Measurements from ENCODE around the gene ADARB1.
"Not testable (repeated sequence)": the region's sequence is repeated elsewhere in the genome, so short reads cannot be mapped to it uniquely, and the experiment has no call there.

The ADARB1 gene

GRCh38 chr21:45137612-45137937, 63.2 kb downstream of the ADARB1 start:
- Histone ChIP-seq H3K36me3 (ENCODE audit: control insufficient read depth, insufficient read depth, low read length) (no peaks in the 10 kb centered on the region), H3K4me3 (replicated peaks; ENCODE audit: low read depth, low read length) (no peak overlapping the region), H3K27me3 (replicated peaks; ENCODE audit: control insufficient read depth, insufficient read depth, low read length) (no peaks in the 10 kb centered on the region; the same call in 1 of the 2 replicates)
- no peak for DNase-seq (ENCODE audit: extremely low read depth, insufficient read length)
- TF ChIP-seq CTCF (IDR thresholded peaks at IDR 0.05; ENCODE audit: insufficient read depth, low read length, poor library complexity, severe bottlenecking) = no peak

DNA sequence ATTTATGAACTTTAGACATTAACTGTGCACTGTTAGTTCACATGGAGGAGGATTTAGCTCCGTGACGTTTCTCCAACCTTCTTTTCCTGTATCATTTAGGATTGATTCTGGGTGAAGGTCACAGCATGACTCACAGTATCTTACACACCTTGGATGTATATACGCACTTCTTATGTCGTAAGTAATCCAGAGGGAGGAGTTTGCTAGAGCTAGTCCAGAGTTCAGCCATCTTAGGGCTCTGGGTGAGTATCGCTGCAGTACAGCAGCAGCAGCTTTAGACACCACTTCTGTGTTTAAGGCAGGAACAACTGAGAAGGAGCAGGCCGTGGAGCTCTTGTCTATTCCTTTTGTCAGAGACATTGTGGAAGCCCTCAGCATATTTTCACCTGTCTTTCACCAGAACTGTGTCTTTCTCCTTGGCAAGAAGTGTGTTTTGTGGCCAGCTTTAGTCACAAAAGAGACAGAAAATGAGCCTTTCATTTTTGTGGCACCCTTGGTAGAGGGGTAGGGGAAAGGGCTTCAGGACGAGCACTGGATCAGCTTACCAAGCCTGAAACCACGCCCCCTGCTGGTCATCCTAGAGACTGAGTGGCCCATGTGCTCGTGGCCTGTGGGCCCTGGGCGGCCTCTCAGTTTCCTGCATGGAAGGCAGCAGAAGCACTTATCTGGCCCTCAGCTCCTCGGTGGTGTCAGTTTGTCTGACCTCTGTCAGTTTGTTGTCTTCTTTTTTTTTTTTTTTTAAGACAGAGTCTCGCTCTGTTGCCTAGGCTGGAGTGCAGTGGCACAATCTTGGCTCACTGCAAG, 64.0 kb downstream of the ADARB1 start:
- Histone ChIP-seq H3K27me3 (replicated peaks; ENCODE audit: control insufficient read depth, insufficient read depth, low read length) (peaks cover 3% of the 10 kb centered on the region), H3K4me3 (replicated peaks; ENCODE audit: low read depth, low read length) (no peak overlapping the region), H3K36me3 (ENCODE audit: control insufficient read depth, insufficient read depth, low read length) (no peaks in the 10 kb centered on the region)
- TF ChIP-seq CTCF (IDR thresholded peaks at IDR 0.05; ENCODE audit: insufficient read depth, low read length, poor library complexity, severe bottlenecking) = peak; percentile 79
- no peak for DNase-seq (ENCODE audit: extremely low read depth, insufficient read length)

GRCh38 chr21:45139003-45139360, 64.6 kb downstream of the ADARB1 start:
- H3K27me3 ChIP-seq (replicated peaks; ENCODE audit: control insufficient read depth, insufficient read depth, low read length); H3K4me3 ChIP-seq (replicated peaks; ENCODE audit: low read depth, low read length); DNase-seq (ENCODE audit: extremely low read depth, insufficient read length); H3K36me3 ChIP-seq (ENCODE audit: control insufficient read depth, insufficient read depth, low read length): not testable (repeated sequence)

GRCh38 chr21:45139473-45139872, 65.1 kb downstream of the ADARB1 start:
- H3K27me3 ChIP-seq (replicated peaks; ENCODE audit: control insufficient read depth, insufficient read depth, low read length) = peaks cover 3% of the 10 kb centered on the region

DNA sequence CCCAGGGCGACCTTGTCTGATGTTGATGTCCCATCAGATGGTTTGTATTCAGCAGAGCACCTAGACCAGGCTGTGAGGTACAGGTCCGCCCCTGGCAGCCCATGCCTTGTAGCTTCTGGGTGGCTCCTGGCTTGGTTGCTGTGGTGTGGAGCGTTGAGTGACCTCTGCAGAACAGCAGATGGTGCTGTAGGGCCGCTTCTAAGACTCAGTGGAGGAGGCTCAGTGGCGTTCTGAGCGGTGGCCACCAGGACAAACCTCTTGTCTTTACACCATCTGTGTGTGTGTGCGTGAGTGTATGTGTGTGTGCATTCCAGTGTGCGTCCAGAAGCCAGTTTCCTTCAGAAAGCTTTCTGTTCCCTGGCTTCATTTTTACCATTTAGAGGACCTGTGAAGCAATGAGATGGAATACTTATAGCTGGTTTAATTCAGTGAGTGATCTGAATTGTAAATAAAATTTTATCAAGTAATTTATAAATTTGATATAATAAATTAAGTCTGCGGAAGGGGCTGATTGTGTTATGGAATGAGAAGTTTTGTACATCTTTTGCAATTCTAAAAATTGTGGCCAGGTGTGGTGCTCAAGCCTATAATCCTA, 66.1 kb downstream of the ADARB1 start:
- TF ChIP-seq CTCF (IDR thresholded peaks at IDR 0.05; ENCODE audit: insufficient read depth, low read length, poor library complexity, severe bottlenecking) = peak; percentile 87
- peak; percentile 52 for DNase-seq (ENCODE audit: extremely low read depth, insufficient read length)
- H3K27me3 ChIP-seq (replicated peaks; ENCODE audit: control insufficient read depth, insufficient read depth, low read length) = peaks cover 3% of the 10 kb centered on the region
- no peaks in the 10 kb centered on the region for H3K36me3 ChIP-seq (ENCODE audit: control insufficient read depth, insufficient read depth, low read length)
- H3K4me3 ChIP-seq (replicated peaks; ENCODE audit: low read depth, low read length) = no peak overlapping the region

More at GRCh38 chr21:45139473-45139872, 65.1 kb downstream of the ADARB1 start:
- Histone ChIP-seq H3K36me3 (ENCODE audit: control insufficient read depth, insufficient read depth, low read length) (no peaks in the 10 kb centered on the region), H3K4me3 (replicated peaks; ENCODE audit: low read depth, low read length) (no peak overlapping the region)
- TF ChIP-seq CTCF (IDR thresholded peaks at IDR 0.05; ENCODE audit: insufficient read depth, low read length, poor library complexity, severe bottlenecking) = no peak
- DNase-seq (ENCODE audit: extremely low read depth, insufficient read length) = no peak

- H3K4me3 ChIP-seq (replicated peaks; ENCODE audit: low read depth, low read length); H3K27me3 ChIP-seq (replicated peaks; ENCODE audit: control insufficient read depth, insufficient read depth, low read length); H3K36me3 ChIP-seq (ENCODE audit: control insufficient read depth, insufficient read depth, low read length); DNase-seq (ENCODE audit: extremely low read depth, insufficient read length): not testable (repeated sequence)
Observed at GRCh38 chr21:45140944-45141343, 66.6 kb downstream of the ADARB1 start.
